Neuron (in vitro differentiated cells): Measurements from ENCODE around the gene PRRC2B.

Experiments
- H2AFZ ChIP-seq: one replicate; pipeline ENCODE4 v1.6.1; 2013; ENCODE audit warnings: low read depth, mild to moderate bottlenecking, inconsistent platforms, low read length, moderate library complexity
- H3K27me3 ChIP-seq: one replicate; pipeline ENCODE4 v1.6.1; 2013; ENCODE audit warnings: low read length; ENCODE audit not compliant: insufficient read depth
- H3K36me3 ChIP-seq: one replicate; pipeline ENCODE4 v1.6.1; 2013; ENCODE audit warnings: low read length; ENCODE audit not compliant: insufficient read depth
- H3K4me1 ChIP-seq: one replicate; pipeline ENCODE4 v1.6.1; 2013; ENCODE audit warnings: low read length; ENCODE audit not compliant: insufficient read depth
- H3K4me3 ChIP-seq: 2 replicates; pipeline ENCODE4 v1.5.1; 2013; ENCODE audit warnings: mild to moderate bottlenecking, low read length, moderate library complexity
- H3K9me3 ChIP-seq: one replicate; pipeline ENCODE4 v1.6.1; 2013; ENCODE audit warnings: low read length

The PRRC2B gene

DNA sequence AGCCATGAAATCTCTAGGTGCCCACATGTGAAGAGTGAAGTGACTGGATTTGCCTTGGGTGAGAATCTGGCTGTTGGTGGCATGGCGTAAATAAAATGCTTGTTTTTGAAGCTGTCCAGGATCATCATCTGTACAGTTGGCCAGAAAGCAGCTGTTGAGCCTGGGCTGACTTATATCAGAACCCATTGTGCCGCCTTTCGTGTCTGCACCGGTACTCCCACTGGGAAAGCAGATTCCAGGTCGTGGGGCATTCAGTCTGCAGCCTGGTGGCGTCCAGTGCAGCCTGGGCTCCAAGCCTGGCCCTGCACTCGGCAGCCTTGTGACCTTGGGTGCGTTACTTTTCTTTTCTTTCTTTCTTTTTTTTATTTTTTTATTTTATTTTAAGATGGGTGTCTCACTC, 27.8 kb downstream of the PRRC2B start:
- H3K36me3 ChIP-seq = peaks cover 21% of the 10 kb centered on the region
- H3K4me3 ChIP-seq = no peak overlapping the region
- H2AFZ ChIP-seq = no peak overlapping the region
- peaks cover 55% of the 10 kb centered on the region for H3K4me1 ChIP-seq
- no peaks in the 10 kb centered on the region for H3K27me3 ChIP-seq
- H3K9me3 ChIP-seq = no peaks in the 10 kb centered on the region

DNA sequence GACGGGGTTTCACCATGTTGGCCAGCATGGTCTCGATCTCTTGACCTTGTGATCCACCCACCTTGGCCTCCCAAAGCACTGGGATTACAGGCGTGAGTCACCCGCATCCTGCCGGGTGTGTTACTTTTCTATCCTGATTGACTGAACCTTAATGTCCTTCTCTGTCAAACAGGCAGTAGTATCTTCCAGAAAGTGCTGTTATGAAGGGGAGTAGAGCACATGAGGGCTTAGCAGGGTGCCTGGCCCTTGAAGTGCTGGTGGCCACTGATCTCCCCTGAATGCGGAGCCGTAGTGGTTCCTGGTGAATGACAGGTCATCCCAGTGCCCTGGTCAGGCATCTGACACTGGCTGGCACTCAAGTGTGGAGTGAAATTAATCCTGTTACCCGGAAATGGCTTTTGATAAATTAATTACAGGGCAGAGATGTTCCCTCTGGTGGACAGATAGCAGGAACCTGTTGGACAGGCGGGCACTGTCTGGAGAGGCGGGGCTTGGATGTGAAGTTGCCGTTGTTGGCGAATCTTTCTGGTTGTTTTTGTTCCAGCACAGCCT, 28.4 kb downstream of the PRRC2B start:
- Histone ChIP-seq H2AFZ (no peak overlapping the region), H3K4me3 (no peak overlapping the region), H3K27me3 (no peaks in the 10 kb centered on the region), H3K9me3 (no peaks in the 10 kb centered on the region), H3K36me3 (peaks cover 16% of the 10 kb centered on the region), H3K4me1 (peaks cover 50% of the 10 kb centered on the region)

DNA sequence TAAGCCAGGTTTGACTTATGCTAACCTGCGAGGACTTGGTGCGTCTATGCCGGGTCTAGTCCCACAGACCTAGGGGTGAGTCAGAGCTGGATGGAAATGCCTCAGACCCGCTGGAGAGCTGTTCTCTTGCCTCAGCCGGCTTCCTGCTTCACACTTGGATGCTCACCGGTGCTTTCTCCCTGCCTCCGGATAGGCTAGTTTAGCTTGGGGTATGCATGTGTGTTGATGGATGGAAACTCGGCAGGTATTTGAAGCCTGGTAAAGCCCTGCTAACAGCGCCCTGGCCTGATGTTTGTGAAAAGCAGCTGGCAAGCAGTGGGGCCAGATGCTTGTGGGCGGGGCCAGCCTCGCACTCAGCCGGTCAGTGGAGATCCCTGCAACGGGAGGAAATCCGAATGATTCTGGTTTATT, 29.3 kb downstream of the PRRC2B start:
- H2AFZ ChIP-seq = no peak overlapping the region
- H3K27me3 ChIP-seq = no peaks in the 10 kb centered on the region
- H3K36me3 ChIP-seq = peaks cover 9% of the 10 kb centered on the region
- peaks cover 41% of the 10 kb centered on the region for H3K4me1 ChIP-seq
- no peak overlapping the region for H3K4me3 ChIP-seq
- no peaks in the 10 kb centered on the region for H3K9me3 ChIP-seq

DNA sequence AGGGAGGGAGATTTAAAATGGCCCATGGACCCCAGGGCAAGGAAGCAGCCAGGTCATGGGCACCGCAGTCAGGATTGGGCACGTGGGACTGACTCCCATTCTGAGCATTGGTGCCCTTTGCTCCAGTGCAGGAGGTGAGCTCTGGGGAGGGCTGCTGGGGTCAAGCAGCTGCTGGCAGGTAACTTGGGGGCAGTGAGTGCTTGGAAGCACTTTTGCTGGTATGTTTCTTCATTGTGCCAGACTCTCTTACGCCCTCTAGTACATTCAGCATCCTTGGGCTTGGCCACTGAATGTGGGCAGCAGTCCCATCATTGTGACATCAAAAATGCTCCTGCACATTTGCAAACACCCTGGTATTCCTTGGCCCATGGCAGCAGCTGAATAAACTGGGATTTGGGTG, 32.7 kb downstream of the PRRC2B start:
- no peak overlapping the region for H3K4me3 ChIP-seq
- H3K36me3 ChIP-seq = peaks cover 13% of the 10 kb centered on the region
- no peaks in the 10 kb centered on the region for H3K9me3 ChIP-seq
- peaks cover 12% of the 10 kb centered on the region for H3K4me1 ChIP-seq
- no peak overlapping the region for H2AFZ ChIP-seq
- no peaks in the 10 kb centered on the region for H3K27me3 ChIP-seq

DNA sequence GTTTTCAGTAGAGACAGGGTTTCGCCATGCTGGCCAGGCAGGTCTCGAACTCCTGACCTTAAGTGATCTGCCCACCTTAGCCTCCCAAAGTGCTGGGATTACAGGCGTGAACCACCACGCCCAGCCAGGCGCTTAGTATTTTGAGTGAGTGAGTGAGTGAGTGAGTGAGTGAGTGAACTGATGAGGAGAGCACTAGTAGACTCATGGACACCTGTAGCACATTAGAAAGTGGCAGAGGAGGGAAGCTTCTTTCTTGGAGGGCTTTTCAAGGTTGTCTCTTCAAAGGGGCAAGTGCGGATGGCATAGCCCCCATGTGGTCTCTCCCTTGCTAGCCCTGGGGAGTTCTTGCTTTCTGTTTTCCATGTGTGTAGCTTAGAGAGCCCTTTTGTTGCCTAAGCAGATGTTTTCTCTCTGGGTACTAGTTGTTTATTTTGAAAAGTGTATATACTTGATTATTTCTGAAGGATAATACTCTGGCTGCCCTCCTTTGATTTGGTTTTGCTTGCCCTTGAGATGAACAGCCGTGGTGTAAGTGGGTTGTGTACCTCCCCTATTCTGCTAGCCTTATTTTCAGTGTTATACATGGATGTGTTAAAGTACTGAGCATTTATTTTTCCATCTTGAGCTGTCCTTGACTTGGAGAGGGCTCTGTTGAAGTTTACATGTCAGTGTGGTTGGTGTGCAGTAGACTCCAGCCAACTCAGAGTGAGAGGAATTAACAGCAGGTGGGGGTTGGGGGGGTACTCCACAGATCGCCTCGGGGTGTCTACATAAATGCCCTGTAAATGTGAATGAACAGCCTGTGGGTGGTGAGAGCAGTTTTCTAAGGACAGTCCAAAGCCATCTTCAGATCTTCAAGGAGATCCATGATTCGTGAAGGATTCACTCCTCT, 35.5 kb downstream of the PRRC2B start:
- H2AFZ ChIP-seq = no peak overlapping the region
- peaks cover 35% of the 10 kb centered on the region for H3K36me3 ChIP-seq
- peaks cover 4% of the 10 kb centered on the region for H3K4me1 ChIP-seq

DNA sequence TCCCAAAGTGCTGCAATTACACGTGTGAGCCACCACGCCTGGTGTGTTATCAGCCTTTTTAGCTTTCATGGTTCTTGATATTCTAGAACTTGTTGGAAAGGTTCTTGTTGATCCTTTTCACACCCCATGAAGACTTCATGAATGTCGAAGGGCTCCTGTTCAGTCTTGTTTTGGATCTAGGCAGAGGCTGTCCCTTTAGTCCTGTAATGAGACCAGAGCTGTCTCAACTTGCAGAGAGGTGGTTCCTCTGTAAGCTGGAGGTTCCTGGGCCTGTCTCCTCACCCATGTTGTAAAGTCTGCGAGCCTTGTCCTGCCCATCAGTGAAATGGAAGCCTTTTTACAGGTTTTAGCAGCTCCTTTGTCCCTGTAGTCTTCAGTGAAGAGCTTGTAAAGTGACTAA, 38.2 kb downstream of the PRRC2B start:
- peaks cover 46% of the 10 kb centered on the region for H3K36me3 ChIP-seq

More for the DNA sequence above, 35.5 kb downstream of the PRRC2B start:
- Histone ChIP-seq H3K9me3 (no peaks in the 10 kb centered on the region), H3K27me3 (no peaks in the 10 kb centered on the region), H3K4me3 (no peak overlapping the region)

DNA sequence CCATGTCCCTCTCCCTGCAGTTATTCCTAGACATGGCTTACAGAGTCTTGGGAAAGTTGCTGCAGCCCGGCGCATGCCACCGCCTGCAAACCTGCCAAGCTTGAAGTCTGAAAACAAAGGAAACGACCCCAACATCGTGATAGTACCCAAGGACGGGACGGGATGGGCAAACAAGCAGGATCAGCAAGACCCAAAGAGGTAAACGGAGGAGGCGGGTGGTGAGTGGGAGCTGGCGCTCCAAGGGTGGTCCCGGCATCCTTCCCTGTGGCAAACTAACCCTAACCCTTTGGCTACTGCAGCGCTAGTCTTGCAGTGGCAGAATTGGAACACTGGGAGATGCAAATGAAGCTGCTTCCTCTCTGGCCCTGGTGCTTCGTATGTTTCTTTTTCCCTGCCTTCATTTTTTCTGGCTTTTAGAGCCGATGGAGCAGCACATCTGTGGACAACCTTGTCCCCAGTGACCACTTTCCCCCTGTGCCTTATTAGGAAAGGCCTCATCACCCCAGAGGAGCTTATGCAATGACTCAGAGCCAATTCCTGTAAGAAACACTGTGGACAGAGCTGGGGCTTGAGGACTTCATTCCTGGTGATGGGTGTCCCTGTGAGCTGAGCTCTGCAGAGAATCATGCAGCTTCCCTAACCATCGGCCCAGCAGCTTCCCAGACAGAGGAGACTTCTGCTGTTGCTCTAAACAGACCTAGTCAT, 38.9 kb downstream of the PRRC2B start:
- Histone ChIP-seq H3K36me3 (peaks cover 53% of the 10 kb centered on the region), H3K4me3 (no peak overlapping the region), H3K4me1 (peaks cover 34% of the 10 kb centered on the region), H3K27me3 (no peaks in the 10 kb centered on the region), H3K9me3 (no peaks in the 10 kb centered on the region), H2AFZ (no peak overlapping the region)

More for the DNA sequence above, 38.2 kb downstream of the PRRC2B start:
- Histone ChIP-seq H2AFZ (no peak overlapping the region), H3K4me1 (peaks cover 29% of the 10 kb centered on the region), H3K4me3 (no peak overlapping the region), H3K9me3 (no peaks in the 10 kb centered on the region), H3K27me3 (no peaks in the 10 kb centered on the region)

DNA sequence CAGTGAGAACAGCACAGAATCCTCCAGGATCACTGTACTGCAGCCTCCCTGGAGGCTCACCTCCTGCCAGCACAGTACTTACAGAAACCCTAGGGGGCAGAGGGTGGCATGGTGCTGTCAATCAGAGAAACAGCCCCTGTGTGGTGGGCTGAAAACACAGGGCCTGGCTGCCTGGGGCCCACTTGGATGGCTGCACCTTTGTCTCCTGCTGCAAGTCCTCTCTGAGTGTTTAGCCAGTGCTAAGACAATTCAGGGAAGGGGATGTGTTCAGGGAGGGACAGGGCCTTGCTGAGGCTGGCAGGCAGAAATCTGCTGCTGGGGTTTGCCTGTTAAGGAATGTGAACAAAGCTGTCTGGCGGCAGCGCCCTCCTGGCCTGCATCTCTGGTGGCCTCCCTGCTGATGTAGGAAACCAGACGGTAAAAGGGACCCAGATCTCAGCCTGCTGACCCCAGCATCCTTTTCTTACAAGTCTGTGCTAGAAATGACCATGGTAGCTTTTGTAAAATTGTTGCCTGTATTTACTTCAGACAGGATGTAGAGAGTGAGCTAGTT, 39.5 kb downstream of the PRRC2B start:
- H3K9me3 ChIP-seq = no peaks in the 10 kb centered on the region
- H3K27me3 ChIP-seq = no peaks in the 10 kb centered on the region
- no peak overlapping the region for H3K4me3 ChIP-seq
- H3K36me3 ChIP-seq = peaks cover 59% of the 10 kb centered on the region
- no peak overlapping the region for H2AFZ ChIP-seq
- H3K4me1 ChIP-seq = peaks cover 34% of the 10 kb centered on the region

DNA sequence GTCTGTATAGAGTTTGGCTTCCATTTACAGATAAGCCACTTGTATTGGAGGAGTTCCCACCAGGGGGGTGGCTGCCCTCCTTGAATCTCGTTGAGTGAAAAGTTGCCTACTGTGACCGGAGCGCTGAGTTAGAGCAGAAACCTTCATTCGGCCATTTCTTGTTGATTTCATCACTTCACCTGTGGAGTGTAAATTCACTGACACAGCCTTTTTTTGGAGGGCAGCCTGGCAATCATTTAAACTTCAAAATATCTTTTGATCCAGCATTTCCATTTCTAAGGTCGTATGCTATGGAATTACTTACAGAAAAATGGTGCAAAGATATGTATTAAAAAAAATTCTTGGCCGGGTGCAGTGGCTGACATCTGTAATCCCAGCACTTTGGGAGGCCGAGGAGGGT, 40.8 kb downstream of the PRRC2B start:
- Histone ChIP-seq H3K4me3 (no peak overlapping the region), H3K4me1 (peaks cover 34% of the 10 kb centered on the region), H2AFZ (no peak overlapping the region), H3K27me3 (no peaks in the 10 kb centered on the region), H3K36me3 (peaks cover 68% of the 10 kb centered on the region), H3K9me3 (no peaks in the 10 kb centered on the region)

DNA sequence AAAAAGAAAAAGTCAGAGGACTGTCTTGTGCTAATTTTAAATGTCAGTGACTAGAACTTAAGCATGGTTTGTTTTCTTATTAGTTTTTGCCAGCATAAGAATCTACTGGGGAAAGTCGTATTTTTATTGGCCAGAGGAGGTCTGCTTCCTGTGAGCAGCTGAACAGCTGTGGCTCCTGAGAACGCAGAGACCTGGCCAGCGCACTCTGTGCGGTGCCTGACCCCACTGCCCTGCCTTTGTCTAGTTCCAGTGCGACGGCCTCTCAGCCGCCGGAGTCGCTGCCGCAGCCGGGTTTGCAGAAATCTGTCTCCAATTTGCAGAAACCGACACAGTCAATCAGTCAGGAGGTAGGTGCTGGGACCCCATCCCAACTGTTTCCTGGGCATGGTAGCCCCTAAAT, 42.5 kb downstream of the PRRC2B start:
- H2AFZ ChIP-seq = no peak overlapping the region
- H3K27me3 ChIP-seq = no peaks in the 10 kb centered on the region
- H3K4me3 ChIP-seq = no peak overlapping the region
- peaks cover 78% of the 10 kb centered on the region for H3K36me3 ChIP-seq
- H3K9me3 ChIP-seq = no peaks in the 10 kb centered on the region
- H3K4me1 ChIP-seq = peaks cover 34% of the 10 kb centered on the region

DNA sequence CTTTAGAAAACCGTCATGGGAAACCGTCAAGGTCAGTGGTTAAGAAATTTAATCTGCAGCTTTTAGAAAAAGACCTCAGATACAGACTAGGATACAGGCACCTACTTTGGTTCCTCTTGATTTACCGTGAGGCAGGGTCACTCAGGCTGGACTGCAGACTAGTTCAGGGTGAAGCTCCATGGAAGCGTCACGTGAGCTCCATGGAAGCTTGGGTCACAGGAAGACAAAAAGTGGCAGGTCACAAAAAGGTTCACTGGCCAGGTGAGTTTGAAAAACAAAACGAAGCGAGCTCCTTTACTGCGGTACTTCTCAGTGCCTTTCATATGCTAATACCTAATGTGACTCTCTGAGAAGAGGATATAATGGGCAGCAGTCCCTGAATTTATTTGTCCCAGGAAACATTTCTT, 43.0 kb downstream of the PRRC2B start:
- Histone ChIP-seq H3K27me3 (no peaks in the 10 kb centered on the region), H2AFZ (no peak overlapping the region), H3K36me3 (peaks cover 81% of the 10 kb centered on the region), H3K9me3 (no peaks in the 10 kb centered on the region), H3K4me1 (peaks cover 34% of the 10 kb centered on the region), H3K4me3 (no peak overlapping the region)

DNA sequence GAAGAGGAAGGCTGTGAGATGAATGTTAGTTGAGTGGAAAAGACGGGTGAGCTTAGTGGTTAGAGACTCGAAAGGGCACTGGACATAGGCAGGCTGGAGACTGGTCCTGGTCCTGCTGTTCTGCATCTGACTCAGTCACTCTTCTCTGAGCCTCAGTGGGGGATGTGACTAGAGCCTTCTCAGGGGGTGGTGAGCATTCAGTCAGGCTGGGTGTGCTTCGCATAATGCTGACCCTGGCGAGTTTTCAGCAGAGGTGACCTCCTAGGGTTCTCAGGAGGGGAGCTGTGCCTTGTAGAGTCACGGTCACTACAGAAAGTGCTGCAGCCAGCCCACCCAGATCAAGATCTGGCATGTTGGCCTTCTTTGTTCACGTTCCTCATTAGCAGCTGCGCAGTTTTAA, 44.3 kb downstream of the PRRC2B start:
- no peaks in the 10 kb centered on the region for H3K9me3 ChIP-seq
- H3K27me3 ChIP-seq = no peaks in the 10 kb centered on the region
- no peak overlapping the region for H3K4me3 ChIP-seq
- H3K4me1 ChIP-seq = peaks cover 30% of the 10 kb centered on the region
- peaks cover 78% of the 10 kb centered on the region for H3K36me3 ChIP-seq
- no peak overlapping the region for H2AFZ ChIP-seq

DNA sequence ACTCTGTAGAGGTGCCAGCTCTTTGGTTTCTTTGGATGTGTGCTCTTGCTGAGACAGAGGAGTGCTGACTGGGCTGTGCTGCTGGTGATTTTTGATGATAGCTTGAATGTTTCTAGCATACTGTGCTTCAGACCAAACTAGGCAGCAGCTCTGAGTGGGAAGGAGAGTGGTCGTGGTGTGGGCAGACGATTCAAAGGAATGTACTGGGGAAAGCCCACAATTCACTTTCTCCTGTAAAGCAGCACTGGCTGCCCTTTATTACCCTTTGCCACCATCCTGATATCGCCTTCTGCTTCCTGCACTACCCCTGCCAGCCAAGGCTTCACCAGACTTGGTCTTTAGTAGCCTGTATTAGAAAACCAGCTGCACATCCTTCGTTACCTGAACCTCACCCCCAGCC, 45.3 kb downstream of the PRRC2B start:
- Histone ChIP-seq H3K4me1 (peaks cover 30% of the 10 kb centered on the region), H3K36me3 (peaks cover 76% of the 10 kb centered on the region)

More for the DNA sequence above, 45.3 kb downstream of the PRRC2B start:
- no peak overlapping the region for H2AFZ ChIP-seq
- no peaks in the 10 kb centered on the region for H3K27me3 ChIP-seq
- H3K4me3 ChIP-seq = no peak overlapping the region
- no peaks in the 10 kb centered on the region for H3K9me3 ChIP-seq
